HG03196 (cell line): ENCODE measurements around the gene SLC16A11.
"Not testable (repeated sequence)": the region's sequence is repeated elsewhere in the genome, so short reads cannot be mapped to it uniquely, and the experiment has no call there.

ENCODE experiments used
- ATAC-seq: cut with Tn5 transposase; IDR thresholded peaks from one replicate; pipeline ENCODE4 v1.9.1; 2021; ENCODE audit not compliant: unreplicated experiment

Gene SLC16A11

GRCh38 chr17:7043497-7044198, at the start of gene SLC16A11:
Gene SLC16A11, minus strand, starts transcription at chr17:7044092. Its CDS starts 579 bp downstream, at chr17:7043513.
- no peak for ATAC-seq

- not testable (repeated sequence) for ATAC-seq
Observed at GRCh38 chr17:7091311-7092005, 47.6 kb upstream of the SLC16A11 start.

GRCh38 chr17:7089570-7089969, 45.7 kb upstream of the SLC16A11 start:
- ATAC-seq: not testable (repeated sequence)

- not testable (repeated sequence) for ATAC-seq
Observed at GRCh38 chr17:7088442-7088841, 44.5 kb upstream of the SLC16A11 start.

- no peak for ATAC-seq
Observed at GRCh38 chr17:7084088-7084487, 40.2 kb upstream of the SLC16A11 start.

GRCh38 chr17:7083592-7083991, 39.7 kb upstream of the SLC16A11 start:
- no peak for ATAC-seq

GRCh38 chr17:7081341-7082062, 37.6 kb upstream of the SLC16A11 start:
- ATAC-seq: no peak

GRCh38 chr17:7080456-7081041, 36.7 kb upstream of the SLC16A11 start:
- ATAC-seq: no peak

- ATAC-seq: no peak
Observed at GRCh38 chr17:7079581-7080455, 35.9 kb upstream of the SLC16A11 start, which contains the start of gene CLEC10A. Gene CLEC10A, minus strand, starts transcription at chr17:7080251. Its CDS starts 1,439 bp downstream, at chr17:7078812.

- no peak for ATAC-seq
Observed at GRCh38 chr17:7078711-7079110, 34.8 kb upstream of the SLC16A11 start.

- ATAC-seq: no peak
Observed at GRCh38 chr17:7077911-7078546, 34.1 kb upstream of the SLC16A11 start.

GRCh38 chr17:7074931-7075330, 31.0 kb upstream of the SLC16A11 start:
- no peak for ATAC-seq

GRCh38 chr17:7072406-7072805, 28.5 kb upstream of the SLC16A11 start:
- ATAC-seq: no peak

GRCh38 chr17:7070712-7071111, 26.8 kb upstream of the SLC16A11 start:
- no peak for ATAC-seq

- no peak for ATAC-seq
Observed at GRCh38 chr17:7068268-7068667, 24.4 kb upstream of the SLC16A11 start.

- ATAC-seq: no peak
Observed at GRCh38 chr17:7067198-7067597, 23.3 kb upstream of the SLC16A11 start.

GRCh38 chr17:7064261-7064660, 20.4 kb upstream of the SLC16A11 start:
- no peak for ATAC-seq

- ATAC-seq: no peak
Observed at GRCh38 chr17:7063518-7064094, 19.7 kb upstream of the SLC16A11 start.

- no peak for ATAC-seq
Observed at GRCh38 chr17:7060165-7060891, 16.4 kb upstream of the SLC16A11 start.
